Fibroblast of lung (primary cell): ENCODE measurements around the gene EXO1. TPM values are rescaled to one million over a fixed set of nuclear protein-coding genes. Genes with fewer than 3 reads are reported as not detected.

ENCODE experiments used
- DNase-seq, 2 donors: peaks; one replicate each; pipeline versions ENCODE4 v3.0.0 to v3.0.0-alpha.2; 2010; ENCODE audit warnings: low read depth in 2 of 2
- H2AFZ ChIP-seq: 2 replicates; pipeline ENCODE4 v1.5.1; 2012; ENCODE audit warnings: low read length, control low read depth, inconsistent platforms
- H3K27ac ChIP-seq: 2 replicates; pipeline ENCODE4 v1.5.1; 2011; ENCODE audit warnings: low read length, control low read depth; ENCODE audit not compliant: insufficient read depth
- H3K27me3 ChIP-seq: 2 replicates; pipeline ENCODE4 v1.5.1; 2011; ENCODE audit warnings: mild to moderate bottlenecking, low read length; ENCODE audit not compliant: control insufficient read depth, insufficient read depth
- H3K36me3 ChIP-seq: 2 replicates; pipeline ENCODE4 v1.5.1; 2011; ENCODE audit warnings: low read length; ENCODE audit not compliant: control insufficient read depth, insufficient read depth
- H3K4me1 ChIP-seq: 2 replicates; pipeline ENCODE4 v1.5.1; 2011; ENCODE audit warnings: low read length; ENCODE audit not compliant: control insufficient read depth, insufficient read depth; ENCODE audit errors: extremely low read depth
- H3K4me2 ChIP-seq: 2 replicates; pipeline ENCODE4 v1.5.1; 2011; ENCODE audit warnings: low read length, control low read depth; ENCODE audit not compliant: insufficient read depth; ENCODE audit errors: extremely low read depth
- H3K4me3 ChIP-seq, 4 experiments: fragments of 200-600 bp in 1 of 4; sonication (generic) in 1 of 4; replicated peaks in 1 of 4; 2 replicates each; pipeline ENCODE4 v1.5.1; 2011 to 2016; ENCODE audit warnings: low read length in 4 of 4, low read depth in 3 of 4, mild to moderate bottlenecking in 3 of 4, control low read depth in 2 of 4, inconsistent platforms in 1 of 4, mixed read lengths in 1 of 4; ENCODE audit not compliant: insufficient read depth in 1 of 4; ENCODE audit errors: control extremely low read depth in 1 of 4
- H3K79me2 ChIP-seq: 2 replicates; pipeline ENCODE4 v1.5.1; 2012; ENCODE audit warnings: mild to moderate bottlenecking, low read length, inconsistent platforms; ENCODE audit not compliant: control insufficient read depth, insufficient read depth
- H3K9ac ChIP-seq: 2 replicates; pipeline ENCODE4 v1.5.1; 2011; ENCODE audit warnings: mild to moderate bottlenecking, low read length, control low read depth; ENCODE audit not compliant: insufficient read depth
- H3K9me3 ChIP-seq: 2 replicates; pipeline ENCODE4 v1.5.1; 2012; ENCODE audit warnings: low read depth, low read length; ENCODE audit not compliant: control insufficient read depth, insufficient read depth
- H4K20me1 ChIP-seq: 2 replicates; pipeline ENCODE4 v1.5.1; 2011; ENCODE audit warnings: low read length; ENCODE audit not compliant: control insufficient read depth, insufficient read depth; ENCODE audit errors: extremely low read depth
- CTCF ChIP-seq, 2 donors: IDR thresholded peaks in 1 of 2; conservative IDR thresholded peaks in 1 of 2; 1 replicate in 1 of 2; 2 replicates in 1 of 2; pipeline ENCODE4 v1.5.1; 2011 to 2012; ENCODE audit warnings: low read length in 2 of 2, control low read depth in 1 of 2, inconsistent platforms in 1 of 2, low read depth in 1 of 2, mild to moderate bottlenecking in 1 of 2
- EZH2 ChIP-seq: IDR thresholded peaks from 2 replicates; pipeline ENCODE4 v1.5.1; 2012; ENCODE audit warnings: low read length, control low read depth, mild to moderate bottlenecking; ENCODE audit errors: missing control alignments
- polyA plus RNA-seq, 2 donors: library from polyadenylated mRNA; depleted of rRNA in 1 of 2; stranded (reverse) in 1 of 2; unstranded in 1 of 2; fragments of >200 nt; gene quantifications; 2 replicates each; pipeline ENCODE4 v1.2.1, GENCODE V29; 2011 to 2012; ENCODE audit warnings: missing spikeins in 1 of 2
- total RNA-seq: library from RNA; depleted of rRNA; stranded (reverse); fragments of >200 nt; gene quantifications from 2 replicates; pipeline ENCODE4 v1.2.1, GENCODE V29; 2014

EXO1 gene
- total and polyA plus RNA-seq, 2 donors (not counting 1 experiment from before 2014, with no cell fraction given), result 3.0 to 7.2 TPM

- Histone ChIP-seq H3K9ac (peak overlapping the region; percentile 96), H3K4me1 (peaks cover 3% of the 10 kb centered on the region), H3K27ac (peak overlapping the region; percentile 98), H3K4me3 (peak overlapping the region; percentile 86 to 96 (median 88)), H3K4me2 (peak overlapping the region; percentile 78), H4K20me1 (no peaks in the 10 kb centered on the region), H3K9me3 (no peaks in the 10 kb centered on the region), H3K27me3 (no peaks in the 10 kb centered on the region), H3K79me2 (peaks cover 16% of the 10 kb centered on the region), H3K36me3 (no peaks in the 10 kb centered on the region), H2AFZ (peak overlapping the region; percentile 64)
- no peak for TF ChIP-seq CTCF (conservative IDR thresholded peaks at IDR 0.05 in 1 of 2, IDR thresholded peaks at IDR 0.05 in 1 of 2; ENCODE audit: low read depth in 1 of 2, low read length in 2 of 2)
- no peak for TF ChIP-seq EZH2
- DNase-seq, result no peak
Measured at GRCh38 chr1:241846862-241847539, 1.0 kb upstream of the EXO1 start.

GRCh38 chr1:241847540-241847795 is 536 bp upstream of the EXO1 start:
- peak overlapping the region; percentile 98 for H3K27ac ChIP-seq
- no peaks in the 10 kb centered on the region for H3K4me1 ChIP-seq
- peak overlapping the region; percentile 86 to 96 (median 88) for H3K4me3 ChIP-seq

More at GRCh38 chr1:241847540-241847795, 536 bp upstream of the EXO1 start:
- Histone ChIP-seq H3K9me3 (no peaks in the 10 kb centered on the region), H3K79me2 (peaks cover 16% of the 10 kb centered on the region), H3K4me2 (peak overlapping the region; percentile 78), H3K36me3 (no peaks in the 10 kb centered on the region), H2AFZ (peak overlapping the region; percentile 64), H3K27me3 (no peaks in the 10 kb centered on the region), H3K9ac (peak overlapping the region; percentile 96), H4K20me1 (no peaks in the 10 kb centered on the region)
- TF ChIP-seq CTCF (conservative IDR thresholded peaks at IDR 0.05 in 1 of 2, IDR thresholded peaks at IDR 0.05 in 1 of 2; ENCODE audit: low read depth in 1 of 2, low read length in 2 of 2), result no peak
- no peak for TF ChIP-seq EZH2
- DNase-seq, result no peak
